Effector memory CD4-positive, alpha-beta T cell (primary cell): Measurements from ENCODE around the gene SERPIND1.
A peak's percentile ranks its signal among the peaks of the same experiment; 100 is the strongest.

Experiments
- DNase-seq, 3 donors: peaks; one replicate each; pipeline ENCODE4 v3.0.0-alpha.2; 2020
- H3K27ac ChIP-seq: 2 replicates; pipeline ENCODE4 v1.7.0; 2013; ENCODE audit warnings: mild to moderate bottlenecking, low read length, moderate library complexity; ENCODE audit not compliant: insufficient read depth, poor library complexity, severe bottlenecking
- H3K27me3 ChIP-seq: replicated peaks from 2 replicates; pipeline ENCODE4 v1.7.0; 2013; ENCODE audit warnings: mild to moderate bottlenecking, low read length; ENCODE audit not compliant: insufficient read depth, control insufficient read depth, poor library complexity, severe bottlenecking
- H3K36me3 ChIP-seq: 2 replicates; pipeline ENCODE4 v1.7.0; 2013; ENCODE audit warnings: mild to moderate bottlenecking, low read length, moderate library complexity; ENCODE audit not compliant: control insufficient read depth, insufficient read depth
- H3K4me1 ChIP-seq: 2 replicates; pipeline ENCODE4 v1.7.0; 2013; ENCODE audit warnings: low read length, mild to moderate bottlenecking; ENCODE audit not compliant: control insufficient read depth, insufficient read depth, poor library complexity, severe bottlenecking
- H3K4me3 ChIP-seq: 2 replicates; pipeline ENCODE4 v1.7.0; 2013; ENCODE audit warnings: low read length, low read depth, mild to moderate bottlenecking; ENCODE audit not compliant: insufficient read depth, poor library complexity, severe bottlenecking
- H3K9me3 ChIP-seq: 2 replicates; pipeline ENCODE4 v1.7.0; 2013; ENCODE audit warnings: mild to moderate bottlenecking, low read length, moderate library complexity; ENCODE audit not compliant: control insufficient read depth

Gene SERPIND1

GRCh38 chr22:20783300-20783673 lies 9.4 kb downstream of the SERPIND1 start:
- H3K4me3 ChIP-seq: no peak overlapping the region
- no peaks in the 10 kb centered on the region for H3K27me3 ChIP-seq
- no peak overlapping the region for H3K27ac ChIP-seq
- H3K9me3 ChIP-seq: no peaks in the 10 kb centered on the region
- no peaks in the 10 kb centered on the region for H3K4me1 ChIP-seq
- H3K36me3 ChIP-seq: peaks cover 39% of the 10 kb centered on the region
- no peak for DNase-seq

GRCh38 chr22:20783844-20784723 lies 10.2 kb downstream of the SERPIND1 start:
- peaks cover 41% of the 10 kb centered on the region for H3K36me3 ChIP-seq
- H3K27ac ChIP-seq: no peak overlapping the region
- H3K9me3 ChIP-seq: no peaks in the 10 kb centered on the region
- no peak overlapping the region for H3K4me3 ChIP-seq
- H3K27me3 ChIP-seq: no peaks in the 10 kb centered on the region
- no peaks in the 10 kb centered on the region for H3K4me1 ChIP-seq
- DNase-seq: peak in 1 of 3 donors; percentile 6

- no peak overlapping the region for H3K4me3 ChIP-seq
- no peak overlapping the region for H3K27ac ChIP-seq
- no peaks in the 10 kb centered on the region for H3K27me3 ChIP-seq
- no peak for DNase-seq
- no peaks in the 10 kb centered on the region for H3K9me3 ChIP-seq
- H3K36me3 ChIP-seq: peaks cover 34% of the 10 kb centered on the region
- no peaks in the 10 kb centered on the region for H3K4me1 ChIP-seq
Measured at GRCh38 chr22:20785415-20785814, 11.5 kb downstream of the SERPIND1 start.

GRCh38 chr22:20786048-20786447 lies 12.1 kb downstream of the SERPIND1 start:
- DNase-seq: no peak
- H3K27me3 ChIP-seq: no peaks in the 10 kb centered on the region
- no peaks in the 10 kb centered on the region for H3K9me3 ChIP-seq
- no peak overlapping the region for H3K27ac ChIP-seq
- peaks cover 38% of the 10 kb centered on the region for H3K36me3 ChIP-seq
- no peak overlapping the region for H3K4me3 ChIP-seq
- no peaks in the 10 kb centered on the region for H3K4me1 ChIP-seq

GRCh38 chr22:20786536-20786979 lies 12.6 kb downstream of the SERPIND1 start:
- Histone ChIP-seq H3K4me1 (no peaks in the 10 kb centered on the region), H3K27me3 (no peaks in the 10 kb centered on the region), H3K27ac (no peak overlapping the region), H3K4me3 (no peak overlapping the region), H3K9me3 (no peaks in the 10 kb centered on the region), H3K36me3 (peaks cover 37% of the 10 kb centered on the region)
- no peak for DNase-seq

GRCh38 chr22:20787223-20787622 lies 13.3 kb downstream of the SERPIND1 start:
- Histone ChIP-seq H3K9me3 (no peaks in the 10 kb centered on the region), H3K36me3 (peaks cover 37% of the 10 kb centered on the region), H3K4me3 (no peak overlapping the region), H3K4me1 (no peaks in the 10 kb centered on the region), H3K27me3 (no peaks in the 10 kb centered on the region), H3K27ac (no peak overlapping the region)
- DNase-seq: no peak

GRCh38 chr22:20787746-20788626 lies 14.1 kb downstream of the SERPIND1 start:
- peaks cover 44% of the 10 kb centered on the region for H3K36me3 ChIP-seq
- no peak for DNase-seq
- no peak overlapping the region for H3K4me3 ChIP-seq
- H3K4me1 ChIP-seq: no peaks in the 10 kb centered on the region
- no peaks in the 10 kb centered on the region for H3K9me3 ChIP-seq
- H3K27me3 ChIP-seq: no peaks in the 10 kb centered on the region
- H3K27ac ChIP-seq: no peak overlapping the region

GRCh38 chr22:20788627-20789344 lies 14.9 kb downstream of the SERPIND1 start:
- peaks cover 48% of the 10 kb centered on the region for H3K36me3 ChIP-seq
- DNase-seq: no peak
- no peak overlapping the region for H3K4me3 ChIP-seq
- H3K9me3 ChIP-seq: no peaks in the 10 kb centered on the region
- no peaks in the 10 kb centered on the region for H3K4me1 ChIP-seq
- no peaks in the 10 kb centered on the region for H3K27me3 ChIP-seq
- no peak overlapping the region for H3K27ac ChIP-seq

GRCh38 chr22:20792221-20792965 lies 18.5 kb downstream of the SERPIND1 start:
- DNase-seq: no peak
- Histone ChIP-seq H3K27ac (no peak overlapping the region), H3K36me3 (peaks cover 57% of the 10 kb centered on the region), H3K9me3 (no peaks in the 10 kb centered on the region), H3K27me3 (no peaks in the 10 kb centered on the region), H3K4me1 (no peaks in the 10 kb centered on the region), H3K4me3 (no peak overlapping the region)
